Uterus (tissue), 4 donors: ENCODE measurements around the gene KRT73. TPM values are rescaled to one million over a fixed set of nuclear protein-coding genes. Genes with fewer than 3 reads are reported as not detected.

ENCODE experiments used
- DNase-seq, 2 donors: peaks; one replicate each; pipeline ENCODE4 v3.0.0-alpha.2; 2019 to 2020
- H3K27ac ChIP-seq, 2 donors: fragments of 200-600 bp; sonication (generic); 1 replicate in 1 of 2; 2 replicates in 1 of 2; pipeline ENCODE4 v1.5.1; 2016 to 2018
- H3K27me3 ChIP-seq, 2 donors: fragments of 200-600 bp; sonication (generic); one replicate each; pipeline ENCODE4 v1.5.1; 2018 to 2019; ENCODE audit warnings: control low read depth in 1 of 2
- H3K36me3 ChIP-seq, 2 donors: fragments of 200-600 bp; sonication (generic); one replicate each; pipeline ENCODE4 v1.5.1; 2019; ENCODE audit warnings: control low read depth in 1 of 2
- H3K4me1 ChIP-seq, 2 donors: fragments of 200-600 bp; sonication (generic); one replicate each; pipeline ENCODE4 v1.5.1; 2018 to 2019; ENCODE audit warnings: control low read depth in 1 of 2
- H3K4me3 ChIP-seq, 2 donors: fragments of 200-600 bp; sonication (generic); 1 replicate in 1 of 2; 2 replicates in 1 of 2; pipeline ENCODE4 v1.5.1; 2018 to 2019; ENCODE audit warnings: mild to moderate bottlenecking in 1 of 2
- H3K9me3 ChIP-seq, 2 donors: fragments of 200-600 bp; sonication (generic); one replicate each; pipeline ENCODE4 v1.5.1; 2019; ENCODE audit warnings: control low read depth in 1 of 2
- CTCF ChIP-seq, 4 experiments: fragments of 200-600 bp in 2 of 4; fragments of 450-650 bp in 2 of 4; sonication (generic) in 2 of 4; IDR thresholded peaks; one replicate each; pipeline ENCODE4 v1.5.1; 2016 to 2019; ENCODE audit warnings: antibody characterized with exemption in 4 of 4, mild to moderate bottlenecking in 2 of 4, moderate library complexity in 1 of 4
- POLR2A ChIP-seq, 2 donors: fragments of 450-650 bp; IDR thresholded peaks; one replicate each; pipeline ENCODE4 v1.6.1; 2016; ENCODE audit warnings: antibody characterized with exemption in 2 of 2, mild to moderate bottlenecking in 1 of 2, moderate library complexity in 1 of 2
- intact Hi-C: fragments of 100-400 bp; cut with DNase I; formaldehyde crosslinking; loops from one replicate; pipeline ENCODE4 v1.15.1; 2023; ENCODE audit warnings: low total_unique reads
- total RNA-seq, 4 donors: library from RNA; depleted of rRNA in 3 of 4; stranded (reverse); fragments of >200 nt in 3 of 4; gene quantifications; one replicate each; pipeline versions ENCODE4 v1.1.0 to v1.2.4, GENCODE V29; 2014 to 2023
- donor health status: DM: yes; HTN: yes; CAD: no.

Gene KRT73
- total RNA-seq, 4 donors from 2014 or later = not detected

GRCh38 chr12:52608161-52608560, 10.2 kb downstream of the KRT73 start:
- intact Hi-C loops = no loop called here
- no peaks in the 10 kb centered on the region for H3K9me3 ChIP-seq
- DNase-seq = no peak
- no peaks in the 10 kb centered on the region for H3K27me3 ChIP-seq
- H3K4me1 ChIP-seq = no peaks in the 10 kb centered on the region
- no peak overlapping the region for H3K27ac ChIP-seq
- H3K4me3 ChIP-seq = no peak overlapping the region
- TF ChIP-seq POLR2A (IDR thresholded peaks at IDR 0.05) (no peak), CTCF (IDR thresholded peaks at IDR 0.05) (no peak)
- no peaks in the 10 kb centered on the region for H3K36me3 ChIP-seq

GRCh38 chr12:52607314-52607713, 11.0 kb downstream of the KRT73 start:
- Histone ChIP-seq H3K27me3 (no peaks in the 10 kb centered on the region), H3K9me3 (no peaks in the 10 kb centered on the region), H3K27ac (no peak overlapping the region), H3K4me1 (no peaks in the 10 kb centered on the region), H3K4me3 (no peak overlapping the region), H3K36me3 (no peaks in the 10 kb centered on the region)
- no peak for DNase-seq
- TF ChIP-seq POLR2A (IDR thresholded peaks at IDR 0.05) = no peak
- TF ChIP-seq CTCF (IDR thresholded peaks at IDR 0.05) = no peak
- intact Hi-C loops = no loop called here

GRCh38 chr12:52606581-52607218, 11.7 kb downstream of the KRT73 start:
- Histone ChIP-seq H3K9me3 (no peaks in the 10 kb centered on the region), H3K36me3 (no peaks in the 10 kb centered on the region), H3K27ac (no peak overlapping the region), H3K4me3 (no peak overlapping the region), H3K4me1 (no peaks in the 10 kb centered on the region), H3K27me3 (no peaks in the 10 kb centered on the region)
- no peak for DNase-seq
- no peak for TF ChIP-seq POLR2A (IDR thresholded peaks at IDR 0.05)
- TF ChIP-seq CTCF (IDR thresholded peaks at IDR 0.05) = no peak
- intact Hi-C loops = no loop called here

GRCh38 chr12:52606096-52606495, 12.3 kb downstream of the KRT73 start:
- peaks cover 0 to 3% of the 10 kb centered on the region in 2 donors for H3K27me3 ChIP-seq
- no peak overlapping the region for H3K27ac ChIP-seq
- H3K36me3 ChIP-seq = no peaks in the 10 kb centered on the region
- DNase-seq = no peak
- no peak overlapping the region for H3K4me3 ChIP-seq
- no peaks in the 10 kb centered on the region for H3K9me3 ChIP-seq
- TF ChIP-seq CTCF (IDR thresholded peaks at IDR 0.05) (no peak), POLR2A (IDR thresholded peaks at IDR 0.05) (no peak)
- intact Hi-C loops = no loop called here
- no peaks in the 10 kb centered on the region for H3K4me1 ChIP-seq

GRCh38 chr12:52605542-52605941, 12.8 kb downstream of the KRT73 start:
- peaks cover 0 to 4% of the 10 kb centered on the region in 2 donors for H3K27me3 ChIP-seq

More at GRCh38 chr12:52605542-52605941, 12.8 kb downstream of the KRT73 start:
- H3K4me1 ChIP-seq = no peaks in the 10 kb centered on the region
- H3K36me3 ChIP-seq = no peaks in the 10 kb centered on the region
- no peaks in the 10 kb centered on the region for H3K9me3 ChIP-seq
- no peak overlapping the region for H3K4me3 ChIP-seq
- intact Hi-C loops = no loop called here
- no peak overlapping the region for H3K27ac ChIP-seq
- TF ChIP-seq POLR2A (IDR thresholded peaks at IDR 0.05) (no peak), CTCF (IDR thresholded peaks at IDR 0.05) (no peak)
- no peak for DNase-seq
